ENCODE results near the gene GPI.
"Not testable (repeated sequence)": the region's sequence is repeated elsewhere in the genome, so short reads cannot be mapped to it uniquely, and the experiment has no call there.

- not testable (repeated sequence) for TF ChIP-seq CTCF, POLR2A (IDR thresholded peaks at IDR 0.05)
Measured at GRCh38 chr19:34400844-34401243, 35.8 kb downstream of the GPI start.

Data from uterus (tissue), 2 donors.